ENCODE data around the gene SLC1A2.

The SLC1A2 gene

GRCh38 chr11:35338921-35339320 lies 80.4 kb downstream of the SLC1A2 start:
- in situ Hi-C loops (cut with HindIII; ENCODE audit: low pct_ligation_motif_present, low pct_unique_long_range_greater_than_20kb, low sequenced_read_pairs), result no loop called here
- DNase-seq, result no peak

DNA sequence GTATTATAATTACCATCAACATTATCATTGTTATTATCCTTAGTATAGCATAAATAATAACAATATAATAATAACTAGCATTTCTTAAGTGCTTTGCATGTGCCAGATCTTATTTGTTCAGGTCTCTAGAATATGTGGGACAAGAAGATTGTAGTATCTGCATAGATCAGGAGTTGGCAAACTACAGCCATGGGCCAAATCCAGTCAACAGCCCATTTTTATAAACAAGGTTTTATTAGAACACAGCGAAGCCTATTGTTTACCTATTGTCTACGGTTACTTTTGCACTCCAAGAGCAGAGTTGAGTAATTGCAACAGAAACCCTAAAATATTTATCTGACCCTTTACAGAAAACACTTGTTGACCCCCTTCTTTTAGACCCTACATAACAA lies 81.4 kb downstream of the SLC1A2 start:
- no peak for DNase-seq
- in situ Hi-C loops (cut with HindIII; ENCODE audit: low pct_ligation_motif_present, low pct_unique_long_range_greater_than_20kb, low sequenced_read_pairs), result no loop called here

GRCh38 chr11:35337136-35337913 lies 82.0 kb downstream of the SLC1A2 start:
- DNase-seq, result peak; percentile 86
- in situ Hi-C loops (cut with HindIII; ENCODE audit: low pct_ligation_motif_present, low pct_unique_long_range_greater_than_20kb, low sequenced_read_pairs), result no loop called here

- DNase-seq, result no peak
- in situ Hi-C loops (cut with HindIII; ENCODE audit: low pct_ligation_motif_present, low pct_unique_long_range_greater_than_20kb, low sequenced_read_pairs), result no loop called here
These were observed 82.6 kb downstream of the SLC1A2 start for GRCh38 chr11:35336726-35337125.

DNA sequence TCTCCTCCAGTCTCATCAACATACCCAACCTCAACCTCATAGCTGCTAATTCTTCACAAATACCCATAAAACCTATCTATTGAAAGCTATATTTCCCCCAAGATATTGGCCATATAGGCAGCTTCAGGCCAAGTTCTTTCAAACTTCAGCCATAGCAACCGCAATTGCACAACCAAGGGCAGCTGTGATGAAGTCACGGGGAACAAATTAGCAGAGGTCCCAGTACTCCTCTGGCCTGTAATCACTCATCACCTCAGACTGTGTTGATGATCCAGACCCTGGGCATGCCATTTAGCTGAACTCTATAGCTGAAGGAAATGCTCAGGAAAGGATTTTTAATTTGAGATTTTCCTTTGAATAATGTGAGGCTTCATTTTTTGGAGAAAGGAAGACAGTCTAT lies 84.1 kb downstream of the SLC1A2 start:
- in situ Hi-C loops (cut with HindIII; ENCODE audit: low pct_ligation_motif_present, low pct_unique_long_range_greater_than_20kb, low sequenced_read_pairs), result no loop called here
- DNase-seq, result no peak

GRCh38 chr11:35334385-35335090 lies 84.8 kb downstream of the SLC1A2 start:
- DNase-seq, result no peak
- in situ Hi-C loops (cut with HindIII; ENCODE audit: low pct_ligation_motif_present, low pct_unique_long_range_greater_than_20kb, low sequenced_read_pairs), result no loop called here

GRCh38 chr11:35332524-35332923 lies 86.8 kb downstream of the SLC1A2 start:
- no peak for DNase-seq
- in situ Hi-C loops (cut with HindIII; ENCODE audit: low pct_ligation_motif_present, low pct_unique_long_range_greater_than_20kb, low sequenced_read_pairs), result no loop called here

DNA sequence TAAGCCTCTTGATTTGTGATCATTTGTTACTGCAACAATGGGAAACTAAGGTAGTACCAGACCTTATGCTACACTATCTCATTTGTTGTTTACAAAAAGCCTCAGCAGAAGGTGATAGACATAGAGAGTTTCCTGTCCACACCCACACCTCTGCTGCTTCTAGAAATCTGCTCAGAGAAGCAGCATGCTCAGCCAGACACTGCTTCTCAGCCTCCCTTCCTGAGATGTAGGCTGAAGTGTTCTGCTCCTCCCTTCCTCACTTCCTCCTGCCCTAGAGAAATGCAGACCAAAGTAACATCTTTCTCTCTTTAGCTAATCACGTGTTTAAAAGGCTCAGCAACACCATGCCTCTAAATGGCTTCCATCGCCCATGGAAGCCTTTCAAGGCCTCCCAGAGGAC lies 88.4 kb downstream of the SLC1A2 start:
- in situ Hi-C loops (cut with HindIII; ENCODE audit: low pct_ligation_motif_present, low pct_unique_long_range_greater_than_20kb, low sequenced_read_pairs), result no loop called here
- DNase-seq, result no peak

DNA sequence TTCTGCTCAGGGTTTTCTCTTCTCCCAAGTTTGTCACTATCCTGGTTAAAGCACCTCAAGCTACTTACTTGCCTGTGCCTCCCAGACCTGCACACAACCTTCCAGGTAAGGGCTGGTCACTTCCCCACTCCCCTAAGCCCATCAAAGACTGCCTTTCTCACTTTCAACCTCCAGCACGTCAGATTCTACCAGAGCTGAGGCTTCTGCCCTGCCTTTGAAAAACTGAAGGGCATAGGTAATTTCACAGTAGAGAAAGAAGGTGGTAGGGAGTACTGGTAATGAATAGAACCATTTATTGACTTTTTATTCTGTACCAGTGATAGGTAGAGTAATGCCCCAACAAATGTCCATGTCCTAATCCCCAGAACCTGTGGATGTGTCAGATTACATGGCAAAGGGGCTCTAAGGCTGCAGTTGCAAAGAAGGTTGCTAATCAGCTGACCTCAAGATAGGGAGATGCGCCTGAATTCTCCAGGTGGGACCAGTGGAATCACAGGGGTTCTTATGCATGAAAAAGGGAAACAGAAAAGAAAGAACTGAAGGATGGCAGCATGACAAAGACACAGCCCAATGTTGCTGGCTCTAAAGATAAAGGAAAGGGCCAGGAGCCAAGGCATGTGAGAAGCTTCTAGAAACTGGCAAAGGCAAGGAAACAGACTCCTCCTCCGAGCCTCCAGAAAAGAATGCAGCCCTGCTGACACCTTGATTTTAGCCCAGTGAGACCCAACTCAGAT lies 89.0 kb downstream of the SLC1A2 start:
- no peak for DNase-seq
- in situ Hi-C loops (cut with HindIII; ENCODE audit: low pct_ligation_motif_present, low pct_unique_long_range_greater_than_20kb, low sequenced_read_pairs), result no loop called here

GRCh38 chr11:35327829-35328228 lies 91.5 kb downstream of the SLC1A2 start:
- DNase-seq, result no peak
- in situ Hi-C loops (cut with HindIII; ENCODE audit: low pct_ligation_motif_present, low pct_unique_long_range_greater_than_20kb, low sequenced_read_pairs), result no loop called here

DNA sequence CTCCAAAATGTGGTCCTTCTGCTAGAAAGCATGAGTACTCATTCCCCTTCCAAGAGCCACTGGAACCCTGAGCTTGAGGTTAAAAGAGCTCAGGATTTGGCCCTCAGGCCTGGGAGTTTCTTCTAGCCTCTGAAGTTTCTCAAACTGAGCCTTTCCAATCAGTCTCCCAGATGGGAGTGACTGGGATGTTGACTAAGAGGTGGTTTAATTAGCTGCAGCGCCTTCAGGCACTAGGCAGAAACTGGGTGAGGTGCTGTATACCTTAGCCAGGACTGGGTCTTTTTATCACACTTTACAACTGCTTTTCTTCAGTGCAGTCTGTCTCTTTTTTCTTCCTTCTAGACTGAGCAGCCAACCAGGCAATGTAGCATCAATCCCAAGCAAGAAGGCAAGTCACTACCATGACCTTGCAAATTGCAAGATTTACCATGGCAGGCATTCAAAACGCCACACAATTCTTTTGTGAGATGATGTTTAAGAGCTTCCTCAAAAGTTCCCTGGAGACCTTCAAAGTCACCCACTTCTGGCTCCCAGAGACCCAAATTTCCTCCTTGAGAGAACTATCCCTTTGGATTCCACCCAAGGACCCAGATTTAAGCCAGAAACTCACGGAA lies 93.0 kb downstream of the SLC1A2 start:
- DNase-seq, result no peak
- in situ Hi-C loops (cut with HindIII; ENCODE audit: low pct_ligation_motif_present, low pct_unique_long_range_greater_than_20kb, low sequenced_read_pairs), result no loop called here

DNA sequence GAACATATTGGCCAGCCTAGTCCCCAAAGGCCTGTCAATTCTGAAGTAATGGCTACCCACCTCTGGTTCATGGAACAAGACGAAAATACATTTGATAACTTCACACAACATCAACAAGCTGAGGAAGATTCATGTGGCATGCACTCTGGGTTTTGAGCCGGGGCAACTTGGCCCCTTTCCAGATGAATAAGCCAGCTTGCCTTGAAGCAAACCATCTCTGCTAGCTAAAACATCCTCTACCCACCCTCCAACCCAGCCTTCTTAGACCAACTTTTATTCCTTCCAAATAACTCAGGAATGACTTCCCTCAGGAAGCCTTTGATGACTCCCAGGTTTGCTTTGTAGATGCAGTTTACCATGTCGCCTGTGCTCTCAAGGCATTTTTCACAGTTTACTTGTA lies 94.4 kb downstream of the SLC1A2 start:
- in situ Hi-C loops (cut with HindIII; ENCODE audit: low pct_ligation_motif_present, low pct_unique_long_range_greater_than_20kb, low sequenced_read_pairs), result no loop called here
- DNase-seq, result no peak

GRCh38 chr11:35324183-35324886 lies 95.0 kb downstream of the SLC1A2 start:
- in situ Hi-C loops (cut with HindIII; ENCODE audit: low pct_ligation_motif_present, low pct_unique_long_range_greater_than_20kb, low sequenced_read_pairs), result no loop called here
- no peak for DNase-seq

GRCh38 chr11:35323076-35323868 lies 96.1 kb downstream of the SLC1A2 start:
- no peak for DNase-seq
- in situ Hi-C loops (cut with HindIII; ENCODE audit: low pct_ligation_motif_present, low pct_unique_long_range_greater_than_20kb, low sequenced_read_pairs), result no loop called here

- in situ Hi-C loops (cut with HindIII; ENCODE audit: low pct_ligation_motif_present, low pct_unique_long_range_greater_than_20kb, low sequenced_read_pairs), result no loop called here
These were observed 96.9 kb downstream of the SLC1A2 start for GRCh38 chr11:35322318-35322979.

GRCh38 chr11:35321532-35322317 lies 97.6 kb downstream of the SLC1A2 start:
- no peak for DNase-seq
- in situ Hi-C loops (cut with HindIII; ENCODE audit: low pct_ligation_motif_present, low pct_unique_long_range_greater_than_20kb, low sequenced_read_pairs), result no loop called here

More at GRCh38 chr11:35322318-35322979, 96.9 kb downstream of the SLC1A2 start:
- no peak for DNase-seq

- DNase-seq, result no peak
- in situ Hi-C loops (cut with HindIII; ENCODE audit: low pct_ligation_motif_present, low pct_unique_long_range_greater_than_20kb, low sequenced_read_pairs), result no loop called here
These were observed 98.2 kb downstream of the SLC1A2 start for GRCh38 chr11:35321111-35321510.

All from ACHN (cell line).